HG03139 (cell line): ENCODE data around the gene PSMA4.
"Not testable (repeated sequence)": the region's sequence is repeated elsewhere in the genome, so short reads cannot be mapped to it uniquely, and the experiment has no call there.

ENCODE experiments used
- ATAC-seq: cut with Tn5 transposase; IDR thresholded peaks from one replicate; pipeline ENCODE4 v1.9.1; 2021; ENCODE audit not compliant: unreplicated experiment

The PSMA4 gene

DNA sequence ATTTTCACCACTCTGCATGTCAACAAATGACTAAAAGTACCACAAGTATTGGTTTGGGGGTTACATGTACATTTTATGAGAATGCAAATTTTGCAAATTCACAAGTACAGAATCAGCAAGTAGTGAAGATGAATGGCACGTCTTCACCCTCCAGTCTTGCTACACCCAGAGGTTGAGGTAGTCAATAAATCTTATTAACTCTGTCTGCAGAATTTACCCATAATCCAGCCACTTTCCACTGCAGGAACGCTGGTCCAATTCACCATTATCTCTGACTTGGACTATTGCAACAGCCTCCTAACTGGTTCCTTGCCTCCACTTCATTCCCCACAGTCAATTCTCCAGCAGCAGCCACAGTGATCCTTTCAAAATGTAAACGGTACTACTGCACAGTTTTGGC, 10.6 kb downstream of the PSMA4 start:
- no peak for ATAC-seq

DNA sequence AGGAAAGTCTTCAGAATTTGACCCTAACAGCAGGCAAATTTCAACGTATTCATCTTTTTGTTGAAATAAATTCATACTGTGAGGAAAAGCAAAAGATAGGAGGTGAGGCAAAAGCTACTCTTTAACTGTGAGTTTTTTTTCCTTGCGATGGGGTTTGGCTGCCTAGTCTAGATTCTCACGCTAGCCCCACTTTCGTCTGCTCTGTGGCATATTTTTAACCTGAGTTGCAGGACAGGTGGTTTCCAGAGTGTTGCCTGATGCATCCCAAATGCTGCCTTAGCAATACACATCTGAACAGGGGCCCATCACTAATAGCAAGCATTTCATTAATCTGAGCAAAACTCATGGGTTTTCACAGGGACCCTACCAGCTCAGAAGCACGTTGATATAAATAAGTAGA, 11.7 kb downstream of the PSMA4 start:
- no peak for ATAC-seq

DNA sequence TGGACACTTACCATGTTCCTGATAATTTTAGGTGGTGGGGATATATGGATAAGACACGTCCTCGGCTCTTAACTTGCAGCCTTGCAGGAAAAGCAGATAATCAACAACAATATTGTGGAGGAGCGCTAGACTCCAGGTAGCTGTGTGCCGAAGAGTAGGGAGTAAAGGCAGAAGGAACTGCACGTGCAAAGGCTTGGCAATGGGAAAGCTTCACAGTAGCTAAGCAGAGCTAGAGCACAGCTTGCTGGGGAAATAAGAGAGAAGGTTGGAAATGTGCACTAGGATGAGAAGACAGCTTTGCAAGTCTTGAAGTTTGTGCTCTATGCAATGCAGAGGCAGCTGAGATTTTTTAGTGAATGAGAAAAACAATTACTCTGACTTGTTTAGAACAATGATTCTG, 12.4 kb downstream of the PSMA4 start:
- ATAC-seq, result no peak

DNA sequence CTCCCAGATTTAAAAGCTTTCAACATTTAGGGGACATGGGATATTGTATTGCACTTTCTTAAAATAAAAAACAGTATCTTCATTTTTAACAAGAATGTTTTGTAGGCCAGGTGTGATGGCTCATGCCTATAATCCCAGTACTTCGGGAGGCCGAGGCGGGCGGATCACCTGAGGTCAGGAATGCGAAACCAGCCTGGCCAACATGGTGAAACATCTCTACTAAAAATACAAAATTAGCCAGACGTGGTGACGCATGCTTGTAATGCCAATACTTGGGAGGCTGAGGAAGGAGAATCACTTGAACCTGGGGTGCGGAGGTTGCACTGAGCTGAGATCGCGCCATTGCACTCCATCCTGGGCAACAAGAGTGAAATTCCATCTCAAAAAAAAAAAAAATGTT, 20.0 kb downstream of the PSMA4 start:
- not testable (repeated sequence) for ATAC-seq

DNA sequence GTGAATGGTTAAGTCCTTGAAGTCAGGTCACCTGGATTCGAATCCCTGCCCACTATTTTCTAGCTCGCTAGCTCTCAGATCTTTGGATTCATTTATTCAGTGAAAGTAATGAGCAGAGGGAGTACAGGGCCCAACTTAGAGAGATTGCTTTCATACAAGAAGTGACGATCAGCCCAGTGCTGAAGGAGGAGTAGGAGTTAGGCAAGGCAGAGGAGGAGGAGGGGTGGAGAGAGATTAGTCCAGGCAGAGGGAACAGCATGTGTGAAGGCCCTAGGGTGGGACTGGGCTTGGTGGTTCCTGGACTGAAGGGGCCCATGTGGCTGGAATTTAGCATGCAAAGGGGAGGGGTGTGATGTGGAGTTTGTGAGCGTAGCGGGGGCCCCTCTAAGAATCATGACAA, 21.2 kb downstream of the PSMA4 start:
- no peak for ATAC-seq

DNA sequence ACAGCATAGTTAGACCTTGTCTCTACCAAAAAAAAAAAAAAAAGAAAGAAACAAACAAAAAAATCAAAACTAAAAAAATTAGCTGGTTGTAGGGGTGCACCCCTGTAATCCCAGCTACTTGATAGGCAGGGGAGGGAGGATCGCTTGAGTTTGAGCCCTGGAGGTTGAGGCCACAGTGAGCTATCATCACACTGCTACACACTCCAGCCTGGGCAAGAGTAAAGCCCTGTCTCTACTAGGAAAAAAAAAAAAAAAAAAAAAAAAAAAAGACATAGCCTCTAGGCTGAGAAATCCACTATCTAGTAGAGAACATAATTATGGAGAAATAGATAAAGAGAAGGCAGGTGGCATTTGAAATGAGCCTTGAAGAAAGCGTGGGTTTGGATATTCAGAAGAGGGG, 22.8 kb downstream of the PSMA4 start:
- no peak for ATAC-seq

DNA sequence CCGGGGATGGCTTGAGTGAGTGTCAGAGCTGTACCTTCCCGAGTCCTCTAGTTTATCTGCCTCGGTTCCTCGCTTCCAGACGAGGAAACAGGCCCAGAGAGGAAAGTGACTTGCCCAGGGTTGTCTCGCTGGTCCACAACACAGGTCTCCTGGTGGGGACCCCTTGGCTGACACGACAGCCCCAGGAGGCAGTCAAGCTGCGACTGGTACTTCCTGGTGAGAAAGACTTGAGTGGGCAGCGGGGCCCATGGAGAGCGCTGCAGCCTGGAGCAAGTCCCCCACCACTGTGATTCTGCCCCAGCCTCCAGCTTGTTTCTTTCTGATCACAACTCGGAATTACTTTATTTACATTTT, 24.5 kb downstream of the PSMA4 start:
- no peak for ATAC-seq

DNA sequence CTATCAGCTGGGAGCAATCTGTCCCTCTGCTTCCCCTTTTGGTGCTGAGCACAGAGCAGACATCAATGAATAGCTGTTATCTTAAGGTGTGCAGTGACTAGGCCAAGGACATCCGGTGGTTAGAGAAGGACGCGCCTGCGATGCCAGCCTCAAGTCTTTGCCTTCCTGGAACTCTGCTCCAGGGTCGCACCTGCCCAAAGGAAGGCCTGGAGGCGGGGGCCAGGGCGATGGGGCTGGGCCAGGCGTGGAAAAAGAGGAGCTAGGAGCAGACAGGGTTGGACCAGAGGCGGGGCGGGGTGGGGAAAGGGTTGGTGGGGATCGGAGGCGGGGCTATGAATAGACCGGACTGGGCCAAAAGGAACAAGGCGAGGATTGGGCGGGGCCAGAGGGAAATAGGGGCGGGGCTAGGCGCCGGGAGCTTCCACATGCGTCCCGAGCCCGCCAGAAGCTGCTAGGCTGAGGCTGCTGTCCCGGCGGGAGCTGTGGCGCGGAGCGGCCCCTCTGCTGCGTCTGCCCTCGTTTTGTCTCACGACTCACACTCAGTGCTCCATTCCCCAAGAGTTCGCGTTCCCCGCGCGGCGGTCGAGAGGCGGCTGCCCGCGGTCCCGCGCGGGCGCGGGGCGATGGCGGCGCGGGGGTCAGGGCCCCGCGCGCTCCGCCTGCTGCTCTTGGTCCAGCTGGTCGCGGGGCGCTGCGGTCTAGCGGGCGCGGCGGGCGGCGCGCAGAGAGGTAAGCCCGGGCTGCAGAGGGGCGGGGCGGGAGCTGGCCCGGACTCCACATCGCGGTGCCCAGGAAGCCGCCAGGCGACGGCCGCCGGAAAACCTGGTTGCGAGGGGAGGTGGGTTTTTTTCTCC, 25.1 kb downstream of the PSMA4 start, which contains the start of gene CHRNA5:
Gene CHRNA5 (plus strand): TSS at position 424 of the 854 bp plus-strand sequence. CDS start 200 bp downstream, at position 624.
- ATAC-seq, result peak; percentile 62

DNA sequence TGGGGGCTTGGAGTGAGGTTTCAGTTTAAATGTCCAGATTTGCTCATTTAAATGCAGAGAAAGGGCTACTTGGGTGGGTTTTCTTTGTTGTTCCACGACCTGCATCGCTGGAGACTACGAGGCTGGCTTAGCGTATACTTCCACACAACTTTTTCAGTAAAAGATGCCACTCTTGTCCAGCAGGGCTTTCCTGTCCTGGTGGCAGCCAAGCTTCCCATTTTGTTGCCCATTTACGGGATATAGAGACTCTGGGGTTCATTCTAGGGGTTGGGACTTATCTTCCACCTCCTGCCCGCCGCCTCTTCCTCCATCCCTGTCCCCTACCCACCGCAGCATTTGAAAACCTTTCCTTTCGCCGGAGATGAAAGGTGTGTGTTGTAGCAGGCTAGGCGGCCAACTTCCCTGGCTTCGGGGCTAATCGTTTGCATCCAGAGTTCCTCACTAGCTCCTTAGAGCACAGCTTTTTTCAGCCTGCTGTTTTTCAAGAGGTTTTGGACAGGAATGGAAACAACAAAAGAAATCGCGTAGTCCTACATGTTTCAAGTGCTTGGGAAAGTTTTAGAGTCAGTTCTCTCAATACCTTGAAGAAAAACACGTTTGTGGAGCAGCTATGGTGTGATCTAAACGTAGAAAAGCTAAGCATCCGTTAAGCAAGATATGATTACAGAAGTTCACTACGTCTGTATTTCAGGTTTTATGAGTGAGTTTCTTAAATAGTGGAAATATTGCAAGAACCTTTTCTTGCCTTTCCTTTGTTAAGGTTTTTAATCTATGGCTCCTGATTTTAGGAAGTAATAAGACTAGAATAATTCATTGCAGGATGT, 25.9 kb downstream of the PSMA4 start:
- ATAC-seq, result no peak

DNA sequence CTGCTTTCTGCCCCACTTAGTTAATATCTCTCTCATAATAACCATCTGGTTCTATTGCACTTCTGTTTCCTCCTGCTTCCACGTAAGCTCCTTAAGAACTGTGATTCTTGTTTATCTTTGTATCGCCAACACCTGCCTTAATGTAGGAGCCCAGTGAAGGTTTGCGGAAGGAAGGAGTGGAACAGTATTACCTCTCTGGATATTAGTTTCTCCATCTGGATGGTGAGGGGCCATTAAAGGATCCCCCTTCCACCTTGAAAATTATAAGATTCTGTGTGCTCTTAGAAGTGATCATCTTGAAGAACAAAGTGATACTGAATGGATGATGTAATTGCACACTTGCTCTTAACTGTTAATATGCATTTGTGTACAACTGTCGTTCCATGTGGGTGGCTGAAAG, 27.3 kb downstream of the PSMA4 start:
- ATAC-seq, result no peak

DNA sequence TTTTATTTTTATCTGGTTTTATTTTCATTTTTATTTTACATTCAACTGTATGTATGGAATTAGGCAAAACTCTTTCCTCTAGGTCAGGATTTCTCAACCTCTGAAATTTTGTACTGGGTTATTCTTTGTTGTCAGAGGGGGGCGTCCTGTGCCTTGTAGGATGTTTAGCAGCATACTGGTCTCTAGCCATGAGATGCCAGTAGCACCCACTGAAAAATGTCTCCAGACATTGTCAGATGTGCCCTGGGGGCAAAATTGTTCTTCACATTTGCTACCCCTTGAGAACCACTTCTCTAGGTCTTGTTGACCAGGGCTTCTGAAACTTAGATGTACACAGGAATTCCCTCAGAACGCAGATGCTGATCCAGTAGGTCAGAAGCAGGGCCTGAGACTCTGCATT, 30.5 kb downstream of the PSMA4 start:
- no peak for ATAC-seq

DNA sequence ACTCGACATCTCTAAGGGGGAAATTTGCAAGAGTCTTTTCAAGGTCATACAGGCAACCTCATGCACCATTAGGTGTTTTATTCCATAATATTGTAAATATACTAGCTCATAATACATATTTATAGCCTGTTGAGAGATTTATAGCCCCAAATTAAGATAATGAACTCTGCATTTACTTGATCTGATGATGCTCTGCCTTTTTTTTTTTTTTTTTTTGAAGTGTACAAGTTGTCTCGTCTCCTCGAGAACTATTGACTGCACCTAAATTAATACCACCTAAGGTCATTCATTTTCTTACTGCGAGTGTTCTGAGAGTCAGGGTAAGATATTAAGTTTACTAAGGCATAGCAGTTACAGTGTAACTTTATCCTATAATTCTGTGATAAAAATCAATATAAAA, 31.1 kb downstream of the PSMA4 start:
- ATAC-seq, result no peak

DNA sequence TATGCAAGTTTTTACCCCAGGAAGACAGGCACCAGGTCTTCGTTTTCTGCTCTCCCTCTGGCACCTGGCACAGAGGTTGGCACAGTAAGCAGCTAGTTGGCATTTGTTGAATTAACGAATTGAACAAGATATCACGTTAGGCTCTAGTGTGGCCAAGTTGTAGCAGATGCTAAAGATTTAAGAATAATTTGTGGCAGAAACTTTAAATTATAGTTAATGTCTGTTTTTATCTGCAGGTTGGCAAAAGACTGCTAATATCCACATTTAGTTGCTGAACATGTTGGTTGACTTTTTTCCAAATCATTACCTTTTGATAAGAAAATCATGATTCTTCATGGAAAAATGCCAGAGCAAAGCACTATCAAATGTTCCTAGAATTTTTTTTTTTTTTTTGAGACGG, 33.2 kb downstream of the PSMA4 start:
- no peak for ATAC-seq

DNA sequence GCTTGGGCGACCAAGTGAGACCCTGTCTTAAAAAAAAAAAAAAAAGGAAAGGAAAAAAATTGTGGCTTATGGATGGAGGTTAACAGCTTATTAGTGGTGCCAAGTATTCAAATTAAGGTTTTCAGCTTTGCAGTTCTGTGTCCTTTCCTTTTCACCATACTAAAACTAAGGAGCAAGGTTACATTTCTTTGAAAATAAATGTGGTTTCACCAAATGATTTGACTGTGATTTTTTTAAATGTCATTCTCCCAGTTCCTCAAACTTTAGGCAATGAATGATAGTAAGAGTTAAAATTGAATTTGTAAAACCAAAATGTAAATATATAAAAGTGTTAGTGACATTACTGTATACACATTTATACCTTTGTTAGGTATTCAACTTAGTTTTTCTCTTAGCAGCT, 34.7 kb downstream of the PSMA4 start:
- no peak for ATAC-seq

DNA sequence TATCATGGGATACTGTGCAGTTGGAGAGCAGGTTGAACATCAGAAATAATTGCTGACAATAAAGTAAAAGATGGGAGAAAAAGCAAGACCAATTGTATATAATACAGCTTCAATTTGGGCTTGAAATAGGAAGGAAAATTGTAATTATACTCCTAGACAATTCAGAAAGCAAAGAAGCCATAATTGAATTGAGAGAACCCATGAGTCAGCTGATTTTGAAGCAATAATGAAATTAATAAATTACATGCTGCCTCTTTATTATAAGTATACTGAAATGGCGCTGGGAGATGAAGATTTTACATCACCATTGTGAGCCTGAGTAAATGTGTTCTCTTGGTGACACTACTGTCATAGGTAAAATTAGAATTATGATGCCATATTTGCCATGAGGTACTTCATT, 57.3 kb downstream of the PSMA4 start:
- no peak for ATAC-seq

DNA sequence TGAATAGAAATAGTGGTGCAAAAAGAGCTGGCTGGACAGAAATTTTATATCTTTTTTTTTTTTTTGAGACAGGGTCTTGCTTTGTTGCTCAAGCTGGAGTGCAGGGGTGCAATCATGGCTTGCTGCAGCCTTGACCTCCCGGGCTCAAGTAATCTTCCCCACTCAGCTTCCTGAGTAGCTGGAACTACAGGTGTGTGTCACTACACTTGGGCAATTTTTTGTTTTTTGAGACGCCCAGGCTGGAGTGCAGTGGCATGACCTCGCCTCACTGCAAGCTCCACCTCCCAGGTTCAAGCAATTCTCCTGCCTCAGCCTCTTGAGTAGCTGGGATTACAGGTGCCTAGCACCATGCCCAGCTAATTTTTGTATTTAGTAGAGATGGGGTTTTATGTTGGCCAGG, 58.1 kb downstream of the PSMA4 start:
- ATAC-seq, result no peak

DNA sequence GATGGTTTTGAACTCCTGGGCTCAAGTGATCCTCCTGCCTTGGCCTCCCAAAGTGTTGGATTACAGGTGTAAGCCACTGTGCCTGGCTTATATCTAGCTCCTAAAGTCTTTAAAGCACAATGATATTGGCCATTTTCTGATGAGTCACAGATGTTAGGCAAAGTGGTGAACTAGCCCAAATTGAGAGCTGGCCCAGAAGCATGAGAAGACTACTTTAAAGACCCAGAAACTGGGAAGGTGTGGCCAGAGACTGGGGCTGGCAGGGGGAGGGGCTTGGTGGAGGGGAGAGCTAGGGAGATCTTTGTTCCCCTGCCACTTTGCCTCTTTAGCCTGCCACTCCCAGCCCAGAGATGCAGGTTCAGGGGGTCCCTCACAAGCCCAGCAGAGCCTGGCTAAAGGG, 58.9 kb downstream of the PSMA4 start:
- no peak for ATAC-seq
